GM12878 (cell line): ENCODE results near the gene SRP54. TPM values are rescaled to one million over a fixed set of nuclear protein-coding genes. Genes with fewer than 3 reads are reported as not detected.

Experiments used
- ATAC-seq: fragments of 200-7000 bp; cut with Tn5 transposase; 3 replicates; pipeline ENCODE4 v1.9.1; 2020; ENCODE audit warnings: mild to moderate bottlenecking, moderate library complexity
- BruUV-seq: library from RNA; stranded (reverse); fragments of 400-500 nt; replicated peaks from 2 replicates; lab custom pipeline; 2021; lab: Mats Ljungman, UMichigan
- CTCF ChIA-PET: fragments of 300-600 bp; sonication (Branson Sonifier 250); formaldehyde crosslinking; extraction: SDS; loops from one replicate; lab custom pipeline; 2021; ENCODE audit warnings: inconsistent platforms; lab: Yijun Ruan, JAX
- POLR2A ChIA-PET: fragments of 350-600 bp; formaldehyde crosslinking; extraction: SDS; loops from one replicate; lab custom pipeline; 2021; ENCODE audit warnings: inconsistent platforms; lab: Charles Lee
- RAD21 ChIA-PET: fragments of 300-600 bp; sonication (Branson Sonifier 250); formaldehyde crosslinking; loops from one replicate; lab custom pipeline; 2023; ENCODE audit warnings: antibody characterized with exemption; ENCODE audit not compliant: unreplicated experiment; lab: Charles Lee
- SMC1A ChIA-PET: fragments of 300-600 bp; sonication (Branson Sonifier 250); formaldehyde crosslinking; loops from one replicate; lab custom pipeline; 2023; ENCODE audit not compliant: unreplicated experiment, uncharacterized antibody; lab: Charles Lee
- DNase-seq: peaks from one replicate; pipeline ENCODE4 v3.0.0-alpha.2; 2011; ENCODE audit warnings: low read depth, low spot score
- FAIRE-seq: peaks from 3 replicates; lab custom pipeline; 2011; peaks lifted over from hg19 to GRCh38; lab: Jason Lieb, UNC
- H2AFZ ChIP-seq: 2 replicates; pipeline ENCODE4 v1.6.0; 2011; ENCODE audit warnings: low read depth, low read length, control low read depth; ENCODE audit not compliant: control insufficient read depth
- H3K27ac ChIP-seq: 2 replicates; pipeline ENCODE4 v1.5.1; 2011; ENCODE audit warnings: control low read depth; ENCODE audit not compliant: control insufficient read depth, insufficient read depth
- H3K27me3 ChIP-seq, 2 experiments: replicated peaks in 1 of 2; 2 replicates each; pipeline versions ENCODE4 v1.6.0 to v1.6.1; 2011; ENCODE audit warnings: low read length in 1 of 2; ENCODE audit not compliant: control insufficient read depth in 2 of 2, insufficient read depth in 2 of 2
- H3K36me3 ChIP-seq, 2 experiments: 2 replicates each; pipeline ENCODE4 v1.5.1; 2011; ENCODE audit warnings: low read length in 1 of 2; ENCODE audit not compliant: control insufficient read depth in 2 of 2, insufficient read depth in 2 of 2
- H3K4me1 ChIP-seq: 2 replicates; pipeline ENCODE4 v1.6.1; 2011; ENCODE audit warnings: mild to moderate bottlenecking, low read length, moderate library complexity, mixed read lengths; ENCODE audit not compliant: control insufficient read depth, insufficient read depth
- H3K4me2 ChIP-seq: 2 replicates; pipeline ENCODE4 v1.6.0; 2011; ENCODE audit warnings: control low read depth; ENCODE audit not compliant: control insufficient read depth, insufficient read depth
- H3K4me3 ChIP-seq: fragments of 200-600 bp; sonication (generic); 2 replicates; pipeline ENCODE4 v1.5.1; 2016
- H3K79me2 ChIP-seq: 2 replicates; pipeline ENCODE4 v1.6.0; 2011; ENCODE audit warnings: low read length; ENCODE audit not compliant: control insufficient read depth, insufficient read depth
- H3K9ac ChIP-seq: 2 replicates; pipeline ENCODE4 v1.8.0; 2011; ENCODE audit warnings: low read length, control low read depth, mixed read lengths; ENCODE audit not compliant: control insufficient read depth, insufficient read depth
- H3K9me3 ChIP-seq: replicated peaks from 3 replicates; pipeline ENCODE4 v1.5.1; 2011; ENCODE audit warnings: mild to moderate bottlenecking, low read length; ENCODE audit not compliant: control insufficient read depth, insufficient read depth
- H4K20me1 ChIP-seq: 2 replicates; pipeline ENCODE4 v1.6.0; 2011; ENCODE audit not compliant: control insufficient read depth, insufficient read depth
- CBX3 ChIP-seq: fragments of 200-600 bp; sonication (generic); IDR thresholded peaks from 2 replicates; pipeline ENCODE4 v1.6.1; 2016; ENCODE audit warnings: low read depth, borderline replicate concordance
- CBX5 ChIP-seq: sonication (generic); IDR thresholded peaks from 2 replicates; pipeline ENCODE4 v1.6.1; 2016; ENCODE audit warnings: low read depth, moderate library complexity, mild to moderate bottlenecking, inconsistent platforms
- MAX ChIP-seq: IDR thresholded peaks from 2 replicates; pipeline ENCODE4 v1.6.1; 2012; ENCODE audit warnings: low read depth, low read length, improper control_type of control experiment
- POLR2AphosphoS5 ChIP-seq: IDR thresholded peaks from 2 replicates; pipeline ENCODE4 v1.6.1; 2011; ENCODE audit warnings: mild to moderate bottlenecking, low read length, inconsistent platforms
- SPI1 ChIP-seq: IDR thresholded peaks from 2 replicates; pipeline ENCODE4 v1.6.1; 2011; ENCODE audit warnings: low read depth, mild to moderate bottlenecking, low read length, moderate library complexity, borderline replicate concordance; ENCODE audit not compliant: insufficient read depth
- ZNF24 ChIP-seq: fragments of 450-650 bp; IDR thresholded peaks from 2 replicates; pipeline ENCODE4 v1.6.1; 2017; ENCODE audit warnings: antibody characterized with exemption, mild to moderate bottlenecking
- ZNF687 ChIP-seq: fragments of 450-650 bp; IDR thresholded peaks from 2 replicates; pipeline ENCODE4 v1.6.1; 2017; ENCODE audit warnings: mild to moderate bottlenecking, moderate library complexity
- WGBS: methylation state at CpG from one replicate; pipeline ENCODE4 v1.1.6; 2016; ENCODE audit warnings: low lambda C conversion rate; ENCODE audit not compliant: insufficient replicate concordance, insufficient coverage; ENCODE audit errors: missing lambda C conversion rate; 5-methylcytosine and 5-hydroxymethylcytosine counted together
- in situ Hi-C: fragments of 300-500 bp; cut with MboI; formaldehyde crosslinking; loops from 9 replicates; pipeline ENCODE4 v1.14.3; 2018; ENCODE audit warnings: mixed read lengths
- intact Hi-C: fragments of 100-400 bp; cut with micrococcal nuclease; formaldehyde crosslinking; loops from one replicate; pipeline ENCODE4 v1.14.2; 2022; ENCODE audit not compliant: unreplicated experiment
- polyA plus RNA-seq, 11 experiments: library from polyadenylated mRNA; depleted of rRNA in 4 of 11; unstranded in 6 of 11; stranded (reverse) in 5 of 11; fragments of >200 nt; fragmentation: Nextera tagmentation in 4 of 11; fragmentation: Illumina TruSeq in 1 of 11; extraction: Ambion mirVana in 4 of 11; extraction: Trizol in 1 of 11; gene quantifications; 1 replicate in 1 of 11; 2 replicates in 10 of 11; pipeline versions ENCODE4 v1.2.1 to v1.2.3, GENCODE V29; 2011 to 2016; ENCODE audit warnings: inconsistent platforms in 2 of 11, missing spikeins in 2 of 11, low read depth in 1 of 11
- total RNA-seq, 4 experiments: library from RNA; depleted of rRNA in 3 of 4; stranded (reverse); fragments of >200 nt in 3 of 4; fragmentation: Illumina TruSeq in 1 of 4; extraction: Trizol in 1 of 4; gene quantifications; 2 replicates each; pipeline versions ENCODE4 v1.2.1 to v1.2.3, GENCODE V29; 2013 to 2021

The SRP54 gene
- total and polyA plus RNA-seq, 10 of the 15 experiments (the other 5 are each of a cell fraction or from before 2014, with no cell fraction given): 54.1 to 130 (median 72.3) TPM

- FAIRE-seq (no peak), DNase-seq (no peak), ATAC-seq (no peak)
- H3K9me3 ChIP-seq: no peaks in the 10 kb centered on the region
- no peak overlapping the region for H3K9ac ChIP-seq
- no peaks in the 10 kb centered on the region for H3K36me3 ChIP-seq
- ChIA-PET RAD21 (interaction anchor here (1.5 kb wide), 1 partner anchor 263 kb away, joined by 4 read pairs; no protein-coding TSS in a partner anchor), SMC1A (interaction anchor here (1.0 to 1.3 kb wide), 2 partner anchors 62 to 171 kb away, joined by 3 read pairs; no protein-coding TSS in a partner anchor), POLR2A (interaction anchor here (0.6 to 3.5 kb wide), 4 partner anchors 12 to 74 kb away, joined by 4 to 37 read pairs (median 12); partner anchors contain the start of genes PPP2R3C, PRORP and SRP54)
- no peaks in the 10 kb centered on the region for H4K20me1 ChIP-seq
- H3K4me1 ChIP-seq: peaks cover 6% of the 10 kb centered on the region; the same call in 1 of the 2 replicates
- intact Hi-C loops: loop anchor here (2.0 to 5.0 kb wide), 2 partner anchors 65 to 369 kb away; partner anchors contain the start of gene SRP54
- H3K27ac ChIP-seq: no peak overlapping the region
- peaks cover 3% of the 10 kb centered on the region for H3K79me2 ChIP-seq
- WGBS: 98% methylated on average over 4 of the region's 4 CpGs
- TSS peak; percentile 70 for BruUV-seq
- no peak overlapping the region for H2AFZ ChIP-seq
- H3K27me3 ChIP-seq: no peaks in the 10 kb centered on the region
- no peak overlapping the region for H3K4me3 ChIP-seq
- H3K4me2 ChIP-seq: peak overlapping the region; percentile 1
- TF ChIP-seq SPI1 (no peak), POLR2AphosphoS5 (no peak), ZNF687 (no peak), MAX (no peak), CBX3 (no peak), CBX5 (no peak), ZNF24 (no peak)
- TF ChIP-seq, all 136 proteins: peak for 0
- in situ Hi-C loops: loop anchor here (10.0 kb wide), 1 partner anchor 367 kb away; no protein-coding TSS in a partner anchor
- CTCF ChIA-PET: interaction anchor here (1.2 to 3.1 kb wide), 3 partner anchors 12 to 65 kb away, joined by 3 to 20 read pairs (median 3); partner anchors contain the start of gene SRP54
Observed at GRCh38 chr14:35047976-35048513, 65.3 kb downstream of the SRP54 start.
